Astrocyte of the cerebellum (primary cell): ENCODE data around the gene MRPL46.

Experiments used
- DNase-seq: peaks from one replicate; pipeline ENCODE4 v3.0.0-alpha.2; 2011; ENCODE audit warnings: low read depth
- H3K4me3 ChIP-seq: 2 replicates; pipeline ENCODE4 v1.5.1; 2011; ENCODE audit warnings: mild to moderate bottlenecking, low read depth, low read length, moderate library complexity
- CTCF ChIP-seq: IDR thresholded peaks from 2 replicates; pipeline ENCODE4 v1.5.1; 2012; ENCODE audit warnings: low read length, low read depth, moderate library complexity, mild to moderate bottlenecking; ENCODE audit errors: missing control alignments
- in situ Hi-C: cut with HindIII; loops from 2 replicates; pipeline ENCODE4 v1.10.0; 2017; ENCODE audit warnings: low sequenced_read_pairs

Gene MRPL46

GRCh38 chr15:88509321-88509720, 42.1 kb upstream of the MRPL46 start:
- no peak for TF ChIP-seq CTCF
- no peak for DNase-seq
- in situ Hi-C loops: loop anchor here (5.0 kb wide), 1 partner anchor 63 kb away; no protein-coding TSS in a partner anchor
- no peak overlapping the region for H3K4me3 ChIP-seq

- in situ Hi-C loops: loop anchor here (5.0 kb wide), 1 partner anchor 66 kb away; no protein-coding TSS in a partner anchor
- H3K4me3 ChIP-seq: no peak overlapping the region
- DNase-seq: no peak
- no peak for TF ChIP-seq CTCF
Observed at GRCh38 chr15:88506628-88507027, 39.4 kb upstream of the MRPL46 start.

- in situ Hi-C loops: loop anchor here (5.0 kb wide), 1 partner anchor 67 kb away; no protein-coding TSS in a partner anchor
- TF ChIP-seq CTCF: no peak
Observed at GRCh38 chr15:88505721-88506120, 38.5 kb upstream of the MRPL46 start.

GRCh38 chr15:88504445-88504844, 37.3 kb upstream of the MRPL46 start:
- no peak for TF ChIP-seq CTCF
- DNase-seq: no peak
- H3K4me3 ChIP-seq: no peak overlapping the region
- in situ Hi-C loops: no loop called here

More at GRCh38 chr15:88505721-88506120, 38.5 kb upstream of the MRPL46 start:
- no peak for DNase-seq
- no peak overlapping the region for H3K4me3 ChIP-seq

- TF ChIP-seq CTCF: no peak
- in situ Hi-C loops: no loop called here
- no peak for DNase-seq
- no peak overlapping the region for H3K4me3 ChIP-seq
Observed at GRCh38 chr15:88498996-88499395, 31.8 kb upstream of the MRPL46 start.

GRCh38 chr15:88497109-88497765, 30.0 kb upstream of the MRPL46 start:
- H3K4me3 ChIP-seq: no peak overlapping the region
- DNase-seq: no peak
- in situ Hi-C loops: no loop called here
- TF ChIP-seq CTCF: no peak
